IMR-90 (cell line): ENCODE data around the gene MYO3B. TPM values are rescaled to one million over a fixed set of nuclear protein-coding genes. Genes with fewer than 3 reads are reported as not detected.

ENCODE experiments used
- ATAC-seq: fragments of 200-7000 bp; cut with Tn5 transposase; 2 replicates; pipeline ENCODE4 v1.9.1; 2020; ENCODE audit warnings: low read depth, mild to moderate bottlenecking, moderate library complexity
- BruUV-seq: library from RNA; stranded (reverse); fragments of 400-500 nt; replicated peaks from 2 replicates; lab custom pipeline; 2021; lab: Mats Ljungman, UMichigan
- CTCF ChIA-PET: fragments of 300-600 bp; formaldehyde crosslinking; extraction: SDS; loops from one replicate; lab custom pipeline; 2021; ENCODE audit warnings: antibody characterized with exemption; lab: Yijun Ruan, JAX
- POLR2A ChIA-PET: fragments of 300-600 bp; sonication (Branson Sonifier 250); formaldehyde crosslinking; loops from one replicate; lab custom pipeline; 2022; ENCODE audit warnings: antibody characterized with exemption; ENCODE audit not compliant: unreplicated experiment; lab: Charles Lee
- DNase-seq: peaks from one replicate; pipeline ENCODE4 v3.0.0; 2013
- H2AFZ ChIP-seq: replicated peaks from 2 replicates; pipeline ENCODE3; 2013; ENCODE audit warnings: low read length, mild to moderate bottlenecking; ENCODE audit not compliant: poor library complexity
- H2AK5ac ChIP-seq: 2 replicates; pipeline ENCODE4 v1.6.1; 2013; ENCODE audit warnings: low read depth, low read length, inconsistent platforms
- H2AK9ac ChIP-seq: replicated peaks from 2 replicates; pipeline ENCODE3; 2013; ENCODE audit warnings: mild to moderate bottlenecking, low read depth, low read length, moderate library complexity; ENCODE audit not compliant: poor library complexity
- H2BK120ac ChIP-seq: 2 replicates; pipeline ENCODE4 v1.6.1; 2013; ENCODE audit warnings: low read depth, low read length, inconsistent platforms
- H2BK15ac ChIP-seq: 3 replicates; pipeline ENCODE4 v1.6.1; 2013; ENCODE audit warnings: low read depth, low read length, inconsistent platforms
- H2BK20ac ChIP-seq: 2 replicates; pipeline ENCODE4 v1.6.1; 2013; ENCODE audit warnings: low read depth, mild to moderate bottlenecking, inconsistent platforms, low read length, moderate library complexity
- H2BK5ac ChIP-seq: 2 replicates; pipeline ENCODE4 v1.6.1; 2013; ENCODE audit warnings: mild to moderate bottlenecking, low read depth, low read length, inconsistent platforms; ENCODE audit not compliant: poor library complexity, severe bottlenecking
- H3K14ac ChIP-seq: replicated peaks from 2 replicates; pipeline ENCODE4 v1.6.1; 2013; ENCODE audit warnings: low read depth, low read length, inconsistent platforms
- H3K18ac ChIP-seq: 2 replicates; pipeline ENCODE4 v1.6.1; 2013; ENCODE audit warnings: low read depth, low read length, control low read depth
- H3K23ac ChIP-seq: 2 replicates; pipeline ENCODE4 v1.6.1; 2013; ENCODE audit warnings: low read depth, low read length, inconsistent platforms
- H3K27ac ChIP-seq: 2 replicates; pipeline ENCODE4 v1.5.1; 2013; ENCODE audit warnings: mild to moderate bottlenecking, control low read depth, low read length; ENCODE audit not compliant: insufficient read depth
- H3K27me3 ChIP-seq: 2 replicates; pipeline ENCODE4 v1.6.1; 2013; ENCODE audit warnings: low read length; ENCODE audit not compliant: control insufficient read depth, insufficient read depth
- H3K36me3 ChIP-seq: 2 replicates; pipeline ENCODE4 v1.6.1; 2013; ENCODE audit warnings: low read length, mixed read lengths; ENCODE audit not compliant: control insufficient read depth, insufficient read depth
- H3K4ac ChIP-seq: 2 replicates; pipeline ENCODE4 v1.6.1; 2013; ENCODE audit warnings: low read depth, low read length, inconsistent platforms
- H3K4me1 ChIP-seq: 2 replicates; pipeline ENCODE4 v1.6.1; 2013; ENCODE audit warnings: low read length, mixed read lengths; ENCODE audit not compliant: control insufficient read depth, insufficient read depth
- H3K4me2 ChIP-seq: 2 replicates; pipeline ENCODE4 v1.6.1; 2013; ENCODE audit warnings: low read depth, mild to moderate bottlenecking, control low read depth, low read length, moderate library complexity
- H3K4me3 ChIP-seq: 2 replicates; pipeline ENCODE4 v1.5.1; 2013; ENCODE audit warnings: low read depth, mild to moderate bottlenecking, control low read depth, low read length, moderate library complexity; ENCODE audit not compliant: insufficient read depth
- H3K56ac ChIP-seq: 2 replicates; pipeline ENCODE4 v1.6.1; 2013; ENCODE audit warnings: low read length, inconsistent platforms; ENCODE audit not compliant: insufficient read depth; ENCODE audit errors: extremely low read depth
- H3K79me1 ChIP-seq, 2 experiments: 2 replicates each; pipeline ENCODE4 v1.6.1; 2013; ENCODE audit warnings: low read length in 2 of 2, inconsistent platforms in 1 of 2, low read depth in 1 of 2
- H3K9ac ChIP-seq: 2 replicates; pipeline ENCODE4 v1.6.1; 2013; ENCODE audit warnings: low read depth, low read length, control low read depth
- H3K9me1 ChIP-seq: 2 replicates; pipeline ENCODE4 v1.6.1; 2013; ENCODE audit warnings: low read length, inconsistent platforms; ENCODE audit not compliant: insufficient read depth
- H3K9me3 ChIP-seq: 2 replicates; pipeline ENCODE4 v1.6.1; 2013; ENCODE audit warnings: low read length; ENCODE audit not compliant: control insufficient read depth, insufficient read depth
- H4K20me1 ChIP-seq: 2 replicates; pipeline ENCODE4 v1.6.1; 2013; ENCODE audit warnings: low read length, inconsistent platforms; ENCODE audit not compliant: insufficient read depth
- H4K5ac ChIP-seq: 2 replicates; pipeline ENCODE4 v1.6.1; 2013; ENCODE audit warnings: mild to moderate bottlenecking, low read depth, low read length, control low read depth
- H4K8ac ChIP-seq, 2 experiments: 2 replicates each; pipeline ENCODE4 v1.6.1; 2013; ENCODE audit warnings: low read depth in 2 of 2, low read length in 2 of 2, control low read depth in 1 of 2, inconsistent platforms in 1 of 2
- H4K91ac ChIP-seq: 2 replicates; pipeline ENCODE4 v1.6.1; 2013; ENCODE audit warnings: low read depth, low read length, inconsistent platforms; ENCODE audit not compliant: insufficient read depth
- BHLHE40 ChIP-seq: fragments of 150-350 bp; IDR thresholded peaks from 2 replicates; pipeline ENCODE4 v1.6.1; 2016; ENCODE audit warnings: mild to moderate bottlenecking, low read depth, low read length
- CEBPB ChIP-seq: IDR thresholded peaks from 2 replicates; pipeline ENCODE4 v1.6.1; 2012; ENCODE audit warnings: low read depth, low read length, improper control_type of control experiment
- MAFK ChIP-seq: IDR thresholded peaks from 2 replicates; pipeline ENCODE4 v1.6.1; 2012; ENCODE audit warnings: low read depth, low read length, improper control_type of control experiment
- MXI1 ChIP-seq: IDR thresholded peaks from 2 replicates; pipeline ENCODE4 v1.6.1; 2012; ENCODE audit warnings: low read depth, mild to moderate bottlenecking, low read length, moderate library complexity, borderline replicate concordance
- POLR2A ChIP-seq: IDR thresholded peaks from 2 replicates; pipeline ENCODE4 v1.6.1; 2012; ENCODE audit warnings: mild to moderate bottlenecking, low read depth, low read length
- RAD21 ChIP-seq: IDR thresholded peaks from 2 replicates; pipeline ENCODE4 v1.6.1; 2012; ENCODE audit warnings: low read length, improper control_type of control experiment
- RCOR1 ChIP-seq: IDR thresholded peaks from 2 replicates; pipeline ENCODE4 v1.6.1; 2012; ENCODE audit warnings: mild to moderate bottlenecking, low read length, improper control_type of control experiment; ENCODE audit not compliant: insufficient replicate concordance
- RFX5 ChIP-seq: IDR thresholded peaks from 2 replicates; pipeline ENCODE4 v1.8.0; 2012; ENCODE audit warnings: low read depth, mild to moderate bottlenecking, low read length, moderate library complexity
- SMC3 ChIP-seq: fragments of 150-350 bp; IDR thresholded peaks from 2 replicates; pipeline ENCODE4 v1.6.1; 2016; ENCODE audit warnings: low read depth, mild to moderate bottlenecking, antibody characterized with exemption, low read length, moderate library complexity
- WGBS, 2 experiments: methylation state at CpG; one replicate each; pipeline versions ENCODE4 v1.1.5 to v1.1.7; 2013; ENCODE audit warnings: missing lambda C conversion rate in 2 of 2; ENCODE audit not compliant: insufficient read length in 1 of 2; ENCODE audit errors: extremely low coverage in 2 of 2; 5-methylcytosine and 5-hydroxymethylcytosine counted together
- dilution Hi-C: fragments of 300-500 bp; cut with HindIII; formaldehyde crosslinking; loops from one replicate; pipeline ENCODE4 v1.14.3; 2018; ENCODE audit warnings: low sequenced_read_pairs; ENCODE audit not compliant: unreplicated experiment
- in situ Hi-C: fragments of 300-500 bp; cut with MboI; formaldehyde crosslinking; loops from 3 replicates; pipeline ENCODE4 v1.14.3; 2019; ENCODE audit warnings: low sequenced_read_pairs, inconsistent platforms, mixed read lengths
- intact Hi-C: fragments of 100-400 bp; cut with micrococcal nuclease; formaldehyde crosslinking; loops from 2 replicates; pipeline ENCODE4 v1.10.0; 2022
- polyA plus RNA-seq, 3 experiments: library from polyadenylated mRNA; depleted of rRNA; stranded (reverse); fragments of >200 nt; gene quantifications; 2 replicates each; pipeline ENCODE4 v1.2.3, GENCODE V29; 2012; ENCODE audit warnings: low replicate concordance in 1 of 3
- total RNA-seq: library from RNA; depleted of rRNA; stranded (reverse); fragments of >200 nt; gene quantifications from 2 replicates; pipeline ENCODE4 v1.2.3, GENCODE V29; 2012
- TF ChIP-seq, protein P1 (sequence below): fragments of 150-350 bp; IDR thresholded peaks from 2 replicates; pipeline ENCODE4 v1.6.1; 2017; ENCODE audit warnings: mild to moderate bottlenecking, antibody characterized with exemption, low read length, low read depth

The MYO3B gene
- total and polyA plus RNA-seq, 2 of the 4 experiments (the other 2 are of a cell fraction), result 0.02 TPM; not detected in 1

- no peak overlapping the region for H3K4me2 ChIP-seq
- H2AK5ac ChIP-seq, result no peak overlapping the region
- ATAC-seq, result no peak
- H2BK15ac ChIP-seq, result no peak overlapping the region
- H2BK20ac ChIP-seq, result no peak overlapping the region
- no peak overlapping the region for H2BK120ac ChIP-seq
- H3K23ac ChIP-seq, result no peak overlapping the region
- no peak overlapping the region for H2BK5ac ChIP-seq
- H4K91ac ChIP-seq, result no peak overlapping the region
- no peak overlapping the region for H3K9ac ChIP-seq
- H3K4me1 ChIP-seq, result no peaks in the 10 kb centered on the region
- H3K9me3 ChIP-seq, result no peaks in the 10 kb centered on the region
- no peaks in the 10 kb centered on the region for H3K36me3 ChIP-seq
- no peaks in the 10 kb centered on the region for H4K20me1 ChIP-seq
- no peak overlapping the region for H3K56ac ChIP-seq
- H3K27me3 ChIP-seq, result no peaks in the 10 kb centered on the region; the same call in 1 of the 2 replicates
- no peak overlapping the region for H4K8ac ChIP-seq
- no peaks in the 10 kb centered on the region for H3K9me1 ChIP-seq
- no peak overlapping the region for H3K27ac ChIP-seq
- ChIA-PET CTCF (interaction anchor here (0.7 kb wide), 1 partner anchor 10 kb away, joined by 3 read pairs; no protein-coding TSS in a partner anchor), POLR2A (no interaction called here)
- WGBS, 2 experiments, result no CpG with 5 or more reads among the region's 1 CpG
- intact Hi-C loops, result no loop called here
- no peak overlapping the region for H3K14ac ChIP-seq
- H3K4me3 ChIP-seq, result no peak overlapping the region
- H4K5ac ChIP-seq, result no peak overlapping the region
- H3K18ac ChIP-seq, result no peak overlapping the region
- H3K4ac ChIP-seq, result no peak overlapping the region
- BruUV-seq, result no TSS peak
- dilution Hi-C loops, result no loop called here
- in situ Hi-C loops, result no loop called here
- no peak overlapping the region for H2AK9ac ChIP-seq
- no peak overlapping the region for H2AFZ ChIP-seq
- DNase-seq, result no peak
- H3K79me1 ChIP-seq, result no peaks in the 10 kb centered on the region
- no peak for TF ChIP-seq RFX5
- TF ChIP-seq CEBPB, result no peak
- TF ChIP-seq RCOR1, result no peak
- TF ChIP-seq BHLHE40, result no peak
- no peak for TF ChIP-seq MAFK
- TF ChIP-seq RAD21, result no peak
- TF ChIP-seq, protein P1, sequence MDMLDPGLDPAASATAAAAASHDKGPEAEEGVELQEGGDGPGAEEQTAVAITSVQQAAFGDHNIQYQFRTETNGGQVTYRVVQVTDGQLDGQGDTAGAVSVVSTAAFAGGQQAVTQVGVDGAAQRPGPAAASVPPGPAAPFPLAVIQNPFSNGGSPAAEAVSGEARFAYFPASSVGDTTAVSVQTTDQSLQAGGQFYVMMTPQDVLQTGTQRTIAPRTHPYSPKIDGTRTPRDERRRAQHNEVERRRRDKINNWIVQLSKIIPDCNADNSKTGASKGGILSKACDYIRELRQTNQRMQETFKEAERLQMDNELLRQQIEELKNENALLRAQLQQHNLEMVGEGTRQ, result no peak
- no peak for TF ChIP-seq SMC3
- TF ChIP-seq MXI1, result no peak
- no peak for TF ChIP-seq POLR2A
These were observed 317.9 kb downstream of the MYO3B start for GRCh38 chr2:170495896-170496295.
